GM23248 (cell line): ENCODE results near the gene PRR5.

ENCODE experiments used
- EZH2 ChIP-seq: fragments of 200-600 bp; sonication (generic); IDR thresholded peaks from 2 replicates; pipeline ENCODE4 v1.6.1; 2018; ENCODE audit warnings: antibody characterized with exemption, mild to moderate bottlenecking; ENCODE audit not compliant: insufficient read depth, poor library complexity, severe bottlenecking
- EZH2phosphoT487 ChIP-seq: fragments of 200-600 bp; sonication (generic); IDR thresholded peaks from 2 replicates; pipeline ENCODE4 v1.6.1; 2018; ENCODE audit warnings: antibody characterized with exemption, moderate library complexity, mild to moderate bottlenecking, low read depth; ENCODE audit not compliant: insufficient read depth

DNA sequence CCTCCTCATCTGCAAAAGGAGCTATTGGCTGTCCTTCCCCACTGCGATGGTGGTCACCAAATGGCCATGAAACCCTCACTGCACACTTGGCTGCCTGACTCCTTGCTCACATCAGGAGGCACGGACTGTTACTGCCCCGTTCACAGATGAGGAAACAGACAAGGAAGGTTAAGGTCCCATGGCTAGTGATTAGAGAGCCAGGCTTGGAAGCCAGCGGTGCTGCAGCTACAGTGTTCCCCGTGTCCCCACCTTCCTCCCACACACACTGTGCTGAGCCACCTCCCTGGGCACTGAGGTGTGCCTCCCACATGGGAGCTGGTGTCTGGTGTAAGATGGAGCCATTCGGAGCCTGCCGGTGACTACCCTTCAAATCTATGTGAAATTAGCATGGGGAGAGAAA is 53.0 kb downstream of the PRR5 start:
- TF ChIP-seq EZH2phosphoT487 (no peak), EZH2 (no peak)
